Stimulated activated CD4-positive, alpha-beta T cell treated with anti-CD3 and anti-CD28 coated beads, TNF-alpha, amount 100 ng/mL, for 1 hour (primary cell): ENCODE measurements around the gene DPP6.

Experiments
- DNase-seq, 3 donors: peaks; one replicate each; pipeline ENCODE4 v3.0.0-alpha.2; 2020; ENCODE audit warnings: low read depth in 3 of 3, low spot score in 1 of 3

The DPP6 gene

DNA sequence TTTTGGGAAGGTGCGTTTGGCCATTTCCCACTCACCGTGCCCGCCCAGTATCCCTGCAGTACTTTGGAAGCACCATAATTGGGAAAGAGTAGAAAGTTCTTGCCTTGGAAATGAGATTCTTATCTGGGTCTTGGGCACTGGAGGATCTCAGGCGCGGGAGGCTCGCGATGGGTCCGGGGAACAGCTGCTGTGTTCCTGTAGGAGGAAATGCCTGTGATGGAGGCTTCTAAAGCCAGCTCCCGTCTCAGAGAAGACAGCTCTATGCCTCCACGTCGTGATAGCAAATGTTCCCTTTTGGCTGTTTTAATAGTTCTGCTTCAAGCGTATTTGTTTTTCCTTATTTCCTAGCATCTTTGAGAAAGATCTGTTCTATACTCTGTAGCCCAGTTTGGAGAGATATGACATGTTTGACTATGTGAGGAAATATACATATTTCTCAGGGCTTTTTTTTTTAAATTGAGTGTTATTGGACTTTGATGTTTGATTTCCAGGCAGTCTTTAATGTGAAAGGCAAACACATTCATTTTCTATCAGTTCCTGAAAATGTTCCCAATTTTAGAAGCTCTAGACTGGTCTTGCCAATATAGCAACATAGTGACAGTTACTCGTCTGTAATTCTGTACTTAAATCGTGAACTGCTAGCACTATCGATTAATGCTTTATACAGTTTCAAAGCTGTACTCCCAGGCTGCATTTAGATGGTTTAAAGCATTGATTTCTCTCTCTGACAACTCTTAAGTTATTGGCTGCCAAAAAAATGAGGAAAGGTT is 280.8 kb downstream of the DPP6 start:
- no peak for DNase-seq

DNA sequence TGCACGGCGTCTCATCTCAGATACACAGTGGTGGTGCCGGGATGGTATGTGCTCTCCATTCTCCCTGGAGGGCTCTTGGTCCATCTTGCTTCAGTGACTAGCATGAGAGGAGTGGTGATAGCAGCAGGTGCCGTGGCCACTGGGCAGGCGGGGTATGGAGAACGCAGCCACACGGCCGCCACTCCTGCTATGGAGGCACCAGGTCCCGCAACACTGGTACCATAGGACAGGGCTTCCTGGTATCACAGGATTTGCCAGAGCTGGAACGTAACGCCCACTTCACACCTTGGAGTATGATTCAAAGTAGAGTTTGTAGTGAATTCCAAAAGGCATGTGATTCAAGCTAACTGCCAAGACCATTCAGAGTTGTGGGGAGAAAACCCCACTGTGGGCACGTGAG is 284.1 kb downstream of the DPP6 start:
- no peak for DNase-seq

GRCh38 chr7:154338701-154339506 is 286.7 kb downstream of the DPP6 start:
- no peak for DNase-seq

DNA sequence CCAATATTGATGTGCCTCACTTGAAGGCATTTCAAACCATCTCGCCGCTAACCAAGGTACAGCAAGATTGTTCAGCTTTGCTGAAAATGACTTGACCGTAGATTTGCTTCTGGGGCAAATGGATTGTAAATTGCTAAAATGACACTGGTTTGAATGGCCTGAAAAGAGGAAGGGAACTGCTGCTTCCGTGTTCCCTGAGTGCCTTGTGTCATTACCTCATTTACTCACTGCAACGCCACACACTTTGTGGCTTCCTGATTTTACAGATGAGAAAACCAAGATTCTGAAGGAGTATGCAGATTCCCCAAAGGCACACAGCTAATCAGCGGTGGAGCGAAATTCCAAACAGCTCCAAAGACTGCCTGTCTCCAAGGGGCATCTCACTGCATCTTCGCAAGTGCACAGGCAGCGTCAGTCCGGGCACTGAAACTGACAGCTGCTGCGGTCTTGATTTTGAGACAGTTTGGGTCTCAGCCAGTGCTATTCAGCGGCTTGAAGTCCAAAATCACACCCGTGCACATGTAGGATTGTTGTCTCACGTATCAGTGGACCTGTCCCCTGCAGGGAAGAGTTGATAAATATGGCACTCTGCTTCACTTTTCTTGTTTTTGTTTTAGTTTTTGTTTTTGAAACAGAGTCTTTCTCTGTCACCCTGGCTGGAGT is 290.9 kb downstream of the DPP6 start:
- DNase-seq = no peak

DNA sequence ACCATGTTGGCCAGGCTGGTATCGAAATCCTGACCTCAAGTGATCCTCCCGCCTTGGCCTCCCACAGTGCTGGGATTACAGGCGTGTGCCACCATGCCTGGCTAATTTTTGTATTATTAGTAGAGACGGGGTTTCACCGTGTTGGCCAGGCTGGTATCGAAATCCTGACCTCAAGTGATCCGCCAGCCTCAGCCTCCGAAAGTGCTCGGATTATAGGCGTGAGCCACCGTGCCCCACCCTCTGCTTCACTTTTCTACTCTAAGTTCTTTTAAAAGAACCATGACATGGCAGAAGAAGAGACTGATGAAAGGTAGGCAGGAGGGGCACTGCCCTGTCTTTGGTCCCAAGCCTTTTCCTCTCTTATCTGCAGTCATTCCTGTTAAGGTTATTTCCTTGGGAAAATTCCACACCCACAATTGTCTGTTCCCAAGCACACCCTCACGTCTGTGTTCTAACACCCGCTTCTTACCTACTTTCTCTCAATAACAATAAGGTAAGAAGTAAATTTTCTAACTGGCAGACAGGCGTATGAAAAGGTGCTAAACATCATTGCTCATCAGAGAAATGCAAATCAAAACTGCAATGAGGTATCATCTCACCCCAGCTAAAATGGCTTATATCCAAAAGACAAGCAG is 291.7 kb downstream of the DPP6 start:
- no peak for DNase-seq

DNA sequence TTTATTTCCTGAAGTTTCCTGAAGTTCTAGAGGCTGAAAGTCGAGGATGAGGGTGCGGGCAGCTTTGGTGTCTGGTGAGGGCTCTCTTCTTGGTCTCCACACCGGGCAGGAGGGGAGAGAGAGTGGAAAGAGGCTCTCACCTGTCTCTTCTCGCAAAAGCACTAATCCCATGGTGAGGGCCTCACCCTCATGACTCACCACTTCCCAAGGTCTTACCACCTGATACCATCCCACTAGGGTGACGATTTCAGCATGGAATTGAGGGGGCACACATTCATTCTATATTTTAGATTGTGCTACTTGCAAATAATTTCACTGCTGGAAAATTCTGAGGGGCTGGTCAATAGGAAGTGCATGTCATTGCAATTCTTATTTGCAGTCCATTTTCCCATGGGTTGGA is 292.9 kb downstream of the DPP6 start:
- DNase-seq = no peak

GRCh38 chr7:154347700-154348266 is 295.6 kb downstream of the DPP6 start:
- no peak for DNase-seq

- no peak for DNase-seq
Observed at GRCh38 chr7:154350892-154351291, 298.7 kb downstream of the DPP6 start.

GRCh38 chr7:154353355-154353767 is 301.2 kb downstream of the DPP6 start:
- DNase-seq = no peak

- DNase-seq = no peak
Observed at GRCh38 chr7:154364170-154364569, 312.0 kb downstream of the DPP6 start.

DNA sequence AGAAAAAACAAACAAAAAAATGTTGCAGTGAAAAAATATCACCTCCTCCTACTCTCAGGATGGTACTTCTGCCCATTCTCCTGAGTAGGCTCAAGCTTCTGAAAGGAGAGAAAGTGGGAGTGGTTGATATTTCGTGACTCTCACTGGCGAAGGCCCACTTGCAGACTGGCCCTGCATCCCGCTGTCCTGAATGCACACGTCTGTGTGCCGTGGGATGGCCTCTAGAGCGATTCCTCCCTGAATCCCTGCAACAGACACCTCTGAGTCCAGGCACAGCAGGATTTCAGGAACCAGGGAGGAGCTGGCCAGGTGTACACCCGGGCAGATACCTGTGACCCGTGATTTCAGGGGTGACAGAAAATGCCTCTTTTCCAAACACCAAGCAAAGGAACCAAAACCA is 319.2 kb downstream of the DPP6 start:
- DNase-seq = no peak

- no peak for DNase-seq
Observed at GRCh38 chr7:154372011-154372601, 319.9 kb downstream of the DPP6 start.

GRCh38 chr7:154373956-154374355 is 321.8 kb downstream of the DPP6 start:
- DNase-seq = no peak

DNA sequence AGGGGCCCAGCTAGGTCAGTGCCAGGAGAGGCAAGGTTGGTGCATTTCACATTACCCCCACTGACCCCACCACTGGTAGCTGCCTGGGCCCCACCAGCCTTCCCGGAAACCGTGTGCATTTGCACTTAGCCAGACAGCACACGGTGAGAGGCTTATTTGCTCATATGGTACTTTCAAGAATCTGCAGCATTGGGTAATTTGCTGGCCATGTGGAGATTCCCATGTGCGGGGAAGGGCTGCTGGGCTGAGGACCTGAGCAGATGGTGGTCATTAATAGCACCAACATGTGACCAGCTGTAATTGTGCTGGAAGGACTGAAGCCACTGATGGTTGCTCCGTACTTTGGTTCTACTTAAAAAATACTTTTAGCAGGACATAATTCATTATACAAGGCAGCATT is 323.8 kb downstream of the DPP6 start:
- DNase-seq = no peak

DNA sequence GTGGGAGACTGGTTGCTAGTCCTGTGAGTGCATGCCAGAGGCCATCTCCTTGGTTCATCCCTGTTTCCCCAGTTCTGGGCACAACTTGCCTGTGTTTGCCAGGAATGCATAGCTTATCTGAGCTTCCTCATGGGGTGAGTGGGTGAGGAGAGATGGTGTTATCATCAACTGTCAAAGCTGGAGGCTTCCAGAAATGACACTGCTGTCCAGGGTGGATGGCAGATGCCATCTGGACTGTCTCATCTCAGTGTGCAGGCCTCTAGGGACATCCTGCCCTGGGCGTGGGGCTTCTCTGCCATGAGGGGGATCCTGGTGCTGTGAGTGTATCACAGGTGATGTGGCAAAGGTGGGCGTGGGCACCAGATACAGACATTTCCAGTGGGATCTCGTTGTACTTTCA is 328.6 kb downstream of the DPP6 start:
- DNase-seq = no peak

- DNase-seq = no peak
Observed at GRCh38 chr7:154383045-154383444, 330.8 kb downstream of the DPP6 start.

- DNase-seq = no peak
Observed at GRCh38 chr7:154385214-154385613, 333.0 kb downstream of the DPP6 start.

DNA sequence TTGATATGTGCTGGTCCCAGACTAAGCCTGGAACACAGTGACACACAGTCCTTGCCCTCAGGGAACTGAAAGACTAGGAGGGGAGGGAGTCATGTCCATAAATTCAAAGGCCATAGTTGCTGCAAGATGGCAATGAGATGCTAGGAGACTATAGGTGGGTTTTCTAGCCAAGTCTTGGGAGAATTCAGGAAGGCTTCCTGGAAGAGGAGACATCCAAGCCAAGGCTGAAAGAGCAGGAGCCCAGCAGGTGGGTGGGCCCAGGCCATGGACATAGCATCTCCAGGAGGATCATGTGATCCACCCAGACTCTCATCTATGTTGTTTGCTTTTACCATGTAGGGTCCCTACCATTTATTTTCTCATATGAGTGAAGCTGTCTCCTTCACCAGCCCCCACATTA is 335.1 kb downstream of the DPP6 start:
- no peak for DNase-seq

- no peak for DNase-seq
Observed at GRCh38 chr7:154388412-154388811, 336.2 kb downstream of the DPP6 start.

GRCh38 chr7:154388999-154389398 is 336.8 kb downstream of the DPP6 start:
- DNase-seq = no peak

GRCh38 chr7:154390961-154391360 is 338.8 kb downstream of the DPP6 start:
- no peak for DNase-seq
